Stomach (tissue), 4 donors: ENCODE measurements around the gene C6orf15.

ENCODE experiments used
- POLR2A ChIP-seq, 4 donors: fragments of 450-650 bp; IDR thresholded peaks; one replicate each; pipeline ENCODE4 v1.6.1; 2016; ENCODE audit warnings: antibody characterized with exemption in 4 of 4, control low read depth in 2 of 4, mild to moderate bottlenecking in 1 of 4, moderate library complexity in 1 of 4
- TF ChIP-seq, protein P1 (sequence below), 7 experiments: fragments of 450-650 bp in 4 of 7; fragments of 200-600 bp in 3 of 7; sonication (generic) in 3 of 7; IDR thresholded peaks; one replicate each; pipeline ENCODE4 v1.5.1; 2016 to 2019; ENCODE audit warnings: antibody characterized with exemption in 7 of 7, control low read depth in 2 of 7, mild to moderate bottlenecking in 1 of 7

GRCh38 chr6:31121131-31121790 lies 8.9 kb upstream of the C6orf15 start:
- TF ChIP-seq, protein P1, sequence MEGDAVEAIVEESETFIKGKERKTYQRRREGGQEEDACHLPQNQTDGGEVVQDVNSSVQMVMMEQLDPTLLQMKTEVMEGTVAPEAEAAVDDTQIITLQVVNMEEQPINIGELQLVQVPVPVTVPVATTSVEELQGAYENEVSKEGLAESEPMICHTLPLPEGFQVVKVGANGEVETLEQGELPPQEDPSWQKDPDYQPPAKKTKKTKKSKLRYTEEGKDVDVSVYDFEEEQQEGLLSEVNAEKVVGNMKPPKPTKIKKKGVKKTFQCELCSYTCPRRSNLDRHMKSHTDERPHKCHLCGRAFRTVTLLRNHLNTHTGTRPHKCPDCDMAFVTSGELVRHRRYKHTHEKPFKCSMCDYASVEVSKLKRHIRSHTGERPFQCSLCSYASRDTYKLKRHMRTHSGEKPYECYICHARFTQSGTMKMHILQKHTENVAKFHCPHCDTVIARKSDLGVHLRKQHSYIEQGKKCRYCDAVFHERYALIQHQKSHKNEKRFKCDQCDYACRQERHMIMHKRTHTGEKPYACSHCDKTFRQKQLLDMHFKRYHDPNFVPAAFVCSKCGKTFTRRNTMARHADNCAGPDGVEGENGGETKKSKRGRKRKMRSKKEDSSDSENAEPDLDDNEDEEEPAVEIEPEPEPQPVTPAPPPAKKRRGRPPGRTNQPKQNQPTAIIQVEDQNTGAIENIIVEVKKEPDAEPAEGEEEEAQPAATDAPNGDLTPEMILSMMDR (IDR thresholded peaks at IDR 0.05): no peak
- no peak for TF ChIP-seq POLR2A (IDR thresholded peaks at IDR 0.05)
